ENCODE results near the gene LTK. TPM values are rescaled to one million over a fixed set of nuclear protein-coding genes. Genes with fewer than 3 reads are reported as not detected.

Gene LTK
- total RNA-seq, 2 donors from 2014 or later = 6.9 to 8.2 TPM

DNA sequence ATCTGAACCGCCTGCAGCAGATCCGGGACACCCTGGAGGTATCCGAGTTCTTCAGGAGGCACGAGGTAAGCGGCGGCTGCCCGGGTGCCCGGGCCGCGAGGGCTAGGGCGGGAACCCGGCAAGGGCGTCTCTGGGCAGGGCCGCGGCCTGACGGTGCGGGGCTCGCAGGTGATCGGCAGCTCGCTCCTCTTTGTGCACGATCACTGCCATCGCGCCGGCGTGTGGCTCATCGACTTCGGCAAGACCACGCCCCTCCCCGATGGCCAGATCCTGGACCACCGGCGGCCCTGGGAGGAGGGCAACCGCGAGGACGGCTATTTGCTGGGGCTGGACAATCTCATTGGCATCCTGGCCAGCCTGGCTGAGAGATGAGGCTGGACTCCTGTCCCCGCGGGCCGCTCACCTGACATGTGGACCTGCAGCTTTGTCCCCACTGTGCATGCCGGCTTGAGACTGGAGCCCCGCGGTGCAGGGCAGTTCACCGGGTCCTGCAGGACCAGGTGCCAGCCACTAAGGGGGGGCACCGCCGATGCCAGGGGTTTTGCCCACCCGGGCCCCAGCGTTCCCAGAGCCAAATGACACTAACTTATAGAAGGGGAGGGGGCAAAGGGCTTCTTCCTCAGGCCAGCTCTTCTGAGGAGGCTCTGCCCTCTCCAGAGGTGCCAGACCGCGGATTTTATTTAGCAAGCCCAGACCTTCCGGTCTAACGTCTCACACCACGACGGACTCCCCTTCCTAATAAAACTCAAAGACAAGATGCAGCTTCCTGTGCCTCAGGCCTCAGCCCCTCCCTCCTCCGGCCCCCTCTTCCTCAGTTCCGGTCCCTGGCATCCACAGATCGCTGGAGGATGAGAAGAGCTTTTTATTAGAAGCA, 10.6 kb downstream of the LTK start:
- H3K27ac ChIP-seq = no peak overlapping the region
- H3K9ac ChIP-seq (ENCODE audit: low read depth in 2 of 2, low read length in 2 of 2) = no peak overlapping the region
- no peak for DNase-seq
- H3K4me3 ChIP-seq = peak overlapping the region; percentile 4
- peaks cover 11% of the 10 kb centered on the region for H3K27me3 ChIP-seq
- no peaks in the 10 kb centered on the region for H3K9me3 ChIP-seq
- no peaks in the 10 kb centered on the region for H3K4me1 ChIP-seq
- no peaks in the 10 kb centered on the region for H3K36me3 ChIP-seq
- TF ChIP-seq, protein P1, sequence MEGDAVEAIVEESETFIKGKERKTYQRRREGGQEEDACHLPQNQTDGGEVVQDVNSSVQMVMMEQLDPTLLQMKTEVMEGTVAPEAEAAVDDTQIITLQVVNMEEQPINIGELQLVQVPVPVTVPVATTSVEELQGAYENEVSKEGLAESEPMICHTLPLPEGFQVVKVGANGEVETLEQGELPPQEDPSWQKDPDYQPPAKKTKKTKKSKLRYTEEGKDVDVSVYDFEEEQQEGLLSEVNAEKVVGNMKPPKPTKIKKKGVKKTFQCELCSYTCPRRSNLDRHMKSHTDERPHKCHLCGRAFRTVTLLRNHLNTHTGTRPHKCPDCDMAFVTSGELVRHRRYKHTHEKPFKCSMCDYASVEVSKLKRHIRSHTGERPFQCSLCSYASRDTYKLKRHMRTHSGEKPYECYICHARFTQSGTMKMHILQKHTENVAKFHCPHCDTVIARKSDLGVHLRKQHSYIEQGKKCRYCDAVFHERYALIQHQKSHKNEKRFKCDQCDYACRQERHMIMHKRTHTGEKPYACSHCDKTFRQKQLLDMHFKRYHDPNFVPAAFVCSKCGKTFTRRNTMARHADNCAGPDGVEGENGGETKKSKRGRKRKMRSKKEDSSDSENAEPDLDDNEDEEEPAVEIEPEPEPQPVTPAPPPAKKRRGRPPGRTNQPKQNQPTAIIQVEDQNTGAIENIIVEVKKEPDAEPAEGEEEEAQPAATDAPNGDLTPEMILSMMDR (IDR thresholded peaks at IDR 0.05) = no peak
- intact Hi-C loops (cut with DNase I) = no loop called here

DNA sequence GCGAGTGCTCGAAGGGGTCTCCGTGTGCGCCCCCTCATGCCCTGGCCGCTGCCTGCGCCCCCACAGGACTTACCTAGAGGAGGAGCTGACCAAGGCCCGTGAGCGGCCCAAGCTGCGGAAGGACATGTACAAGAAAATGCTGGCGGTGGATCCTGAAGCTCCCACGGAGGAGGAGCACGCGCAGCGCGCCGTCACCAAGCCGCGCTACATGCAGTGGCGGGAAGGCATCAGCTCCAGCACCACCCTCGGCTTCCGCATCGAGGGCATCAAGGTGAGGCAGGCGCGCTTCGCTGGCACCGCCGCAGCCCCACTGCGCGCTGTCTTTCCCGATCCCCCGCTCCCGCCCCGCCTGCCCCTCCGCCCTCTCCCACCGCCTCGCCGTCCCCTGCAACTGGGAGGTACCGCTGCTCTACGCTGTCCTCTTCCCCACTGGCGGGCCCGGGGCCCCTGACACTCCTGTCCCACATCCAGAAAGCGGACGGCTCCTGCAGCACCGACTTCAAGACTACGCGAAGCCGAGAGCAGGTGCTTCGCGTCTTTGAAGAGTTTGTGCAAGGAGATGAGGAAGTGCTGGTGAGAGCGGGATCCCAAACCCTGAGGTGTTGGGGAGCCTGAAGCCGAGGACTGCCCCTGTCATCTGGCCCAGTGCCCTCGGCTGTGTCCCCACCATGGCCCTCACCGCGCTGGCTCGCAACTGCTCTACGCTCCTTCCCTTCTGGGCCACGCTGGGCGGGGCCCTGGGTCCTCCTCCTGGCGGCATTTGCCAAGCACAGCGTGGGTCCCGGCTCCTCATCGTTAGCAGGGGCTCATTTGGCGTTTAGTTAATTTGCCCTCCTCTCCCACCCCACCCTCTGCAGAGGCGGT, 11.5 kb downstream of the LTK start:
- no peak overlapping the region for H3K27ac ChIP-seq
- H3K9me3 ChIP-seq = no peaks in the 10 kb centered on the region
- DNase-seq = no peak
- H3K9ac ChIP-seq (ENCODE audit: low read depth in 2 of 2, low read length in 2 of 2) = no peak overlapping the region
- peaks cover 11% of the 10 kb centered on the region for H3K27me3 ChIP-seq
- intact Hi-C loops (cut with DNase I) = no loop called here
- no peaks in the 10 kb centered on the region for H3K36me3 ChIP-seq
- H3K4me1 ChIP-seq = no peaks in the 10 kb centered on the region
- TF ChIP-seq, protein P1 (IDR thresholded peaks at IDR 0.05) = no peak
- H3K4me3 ChIP-seq = peak overlapping the region; percentile 4

DNA sequence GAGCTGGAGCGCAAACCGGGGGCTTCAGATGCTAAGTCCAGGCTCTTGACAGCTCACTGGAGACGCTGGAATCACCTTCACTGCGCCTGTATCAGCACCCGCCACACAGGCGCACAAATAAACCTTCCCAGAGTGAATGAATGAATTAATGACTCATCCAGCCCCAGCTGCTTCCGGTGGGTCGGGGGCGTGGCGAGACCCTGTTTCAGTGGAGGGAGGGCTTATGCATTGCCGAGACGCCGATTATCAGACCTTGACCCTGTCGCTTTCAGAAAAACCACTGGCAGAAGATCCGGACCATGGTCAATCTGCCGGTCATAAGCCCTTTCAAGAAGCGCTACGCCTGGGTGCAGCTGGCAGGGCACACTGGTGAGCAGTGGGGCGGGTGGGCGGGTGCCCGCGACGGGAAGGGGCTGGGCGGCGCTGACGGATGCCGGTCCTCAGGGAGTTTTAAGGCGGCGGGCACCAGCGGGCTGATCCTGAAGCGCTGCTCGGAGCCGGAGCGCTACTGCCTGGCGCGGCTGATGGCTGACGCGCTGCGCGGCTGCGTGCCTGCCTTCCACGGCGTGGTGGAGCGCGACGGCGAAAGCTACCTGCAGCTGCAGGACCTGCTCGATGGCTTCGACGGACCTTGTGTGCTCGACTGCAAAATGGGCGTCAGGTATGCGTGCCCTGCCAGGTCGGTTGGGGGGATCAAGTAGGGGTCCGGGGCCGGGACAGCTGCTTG, 12.3 kb downstream of the LTK start:
- Histone ChIP-seq H3K4me3 (no peak overlapping the region), H3K27me3 (peaks cover 11% of the 10 kb centered on the region), H3K27ac (no peak overlapping the region), H3K4me1 (no peaks in the 10 kb centered on the region), H3K36me3 (no peaks in the 10 kb centered on the region), H3K9me3 (no peaks in the 10 kb centered on the region), H3K9ac (ENCODE audit: low read depth in 2 of 2, low read length in 2 of 2) (no peak overlapping the region)
- DNase-seq = no peak
- intact Hi-C loops (cut with DNase I) = no loop called here
- TF ChIP-seq, protein P1 (IDR thresholded peaks at IDR 0.05) = no peak

DNA sequence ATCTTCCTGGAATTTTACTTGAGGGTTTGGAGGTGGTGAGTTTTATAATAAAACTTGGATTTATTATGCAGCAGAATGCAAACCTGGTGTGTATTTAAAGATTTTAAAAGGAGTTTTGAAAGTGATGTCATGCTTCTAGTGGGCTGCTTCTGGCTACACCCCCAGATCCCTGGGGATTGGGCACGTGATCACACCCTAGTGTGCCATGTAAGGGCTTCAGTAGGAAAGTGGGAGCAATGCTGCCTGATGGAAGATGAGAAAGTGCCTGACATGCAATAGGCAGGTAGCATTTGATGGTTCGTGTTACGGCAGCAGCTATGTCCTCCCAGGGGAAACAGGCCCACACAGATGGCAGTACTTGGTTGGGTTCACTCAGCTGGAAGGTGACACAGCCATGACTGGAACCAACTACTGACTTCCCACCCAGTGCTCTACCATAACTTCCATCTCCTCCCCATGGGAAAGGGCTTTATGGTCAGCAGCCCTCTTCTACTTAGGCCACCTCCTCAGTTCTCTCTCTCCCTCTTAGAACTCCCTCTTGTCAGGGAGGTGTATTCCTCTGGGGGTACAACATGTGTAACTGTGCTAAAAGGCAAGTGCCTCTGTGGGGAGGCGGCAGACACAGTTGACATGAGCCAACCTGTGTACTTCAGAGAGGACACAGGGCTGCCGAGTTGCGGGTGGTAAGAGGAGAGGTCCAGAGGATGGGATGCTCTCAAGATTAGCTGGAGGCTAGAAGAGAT, 14.3 kb downstream of the LTK start:
- Histone ChIP-seq H3K27me3 (peaks cover 20% of the 10 kb centered on the region), H3K9ac (ENCODE audit: low read depth in 2 of 2, low read length in 2 of 2) (no peak overlapping the region), H3K9me3 (no peaks in the 10 kb centered on the region), H3K4me1 (no peaks in the 10 kb centered on the region), H3K4me3 (no peak overlapping the region), H3K36me3 (no peaks in the 10 kb centered on the region), H3K27ac (no peak overlapping the region)
- intact Hi-C loops (cut with DNase I) = no loop called here
- TF ChIP-seq, protein P1 (IDR thresholded peaks at IDR 0.05) = no peak
- DNase-seq = no peak

All from colonic mucosa (tissue), 4 donors.